IMR-90 (cell line): ENCODE data around the gene WNK4. TPM values are rescaled to one million over a fixed set of nuclear protein-coding genes. Genes with fewer than 3 reads are reported as not detected.

Experiments
- ATAC-seq: fragments of 200-7000 bp; cut with Tn5 transposase; 2 replicates; pipeline ENCODE4 v1.9.1; 2020; ENCODE audit warnings: low read depth, mild to moderate bottlenecking, moderate library complexity
- BruUV-seq: library from RNA; stranded (reverse); fragments of 400-500 nt; replicated peaks from 2 replicates; lab custom pipeline; 2021; lab: Mats Ljungman, UMichigan
- CTCF ChIA-PET: fragments of 300-600 bp; formaldehyde crosslinking; extraction: SDS; loops from one replicate; lab custom pipeline; 2021; ENCODE audit warnings: antibody characterized with exemption; lab: Yijun Ruan, JAX
- POLR2A ChIA-PET: fragments of 300-600 bp; sonication (Branson Sonifier 250); formaldehyde crosslinking; loops from one replicate; lab custom pipeline; 2022; ENCODE audit warnings: antibody characterized with exemption; ENCODE audit not compliant: unreplicated experiment; lab: Charles Lee
- DNase-seq: peaks from one replicate; pipeline ENCODE4 v3.0.0; 2013
- H2AFZ ChIP-seq: replicated peaks from 2 replicates; pipeline ENCODE3; 2013; ENCODE audit warnings: low read length, mild to moderate bottlenecking; ENCODE audit not compliant: poor library complexity
- H2AK5ac ChIP-seq: 2 replicates; pipeline ENCODE4 v1.6.1; 2013; ENCODE audit warnings: low read depth, low read length, inconsistent platforms
- H2AK9ac ChIP-seq: replicated peaks from 2 replicates; pipeline ENCODE3; 2013; ENCODE audit warnings: mild to moderate bottlenecking, low read depth, low read length, moderate library complexity; ENCODE audit not compliant: poor library complexity
- H2BK120ac ChIP-seq: 2 replicates; pipeline ENCODE4 v1.6.1; 2013; ENCODE audit warnings: low read depth, low read length, inconsistent platforms
- H2BK15ac ChIP-seq: 3 replicates; pipeline ENCODE4 v1.6.1; 2013; ENCODE audit warnings: low read depth, low read length, inconsistent platforms
- H2BK20ac ChIP-seq: 2 replicates; pipeline ENCODE4 v1.6.1; 2013; ENCODE audit warnings: low read depth, mild to moderate bottlenecking, inconsistent platforms, low read length, moderate library complexity
- H2BK5ac ChIP-seq: 2 replicates; pipeline ENCODE4 v1.6.1; 2013; ENCODE audit warnings: mild to moderate bottlenecking, low read depth, low read length, inconsistent platforms; ENCODE audit not compliant: poor library complexity, severe bottlenecking
- H3K14ac ChIP-seq: replicated peaks from 2 replicates; pipeline ENCODE4 v1.6.1; 2013; ENCODE audit warnings: low read depth, low read length, inconsistent platforms
- H3K18ac ChIP-seq: 2 replicates; pipeline ENCODE4 v1.6.1; 2013; ENCODE audit warnings: low read depth, low read length, control low read depth
- H3K23ac ChIP-seq: 2 replicates; pipeline ENCODE4 v1.6.1; 2013; ENCODE audit warnings: low read depth, low read length, inconsistent platforms
- H3K27ac ChIP-seq: 2 replicates; pipeline ENCODE4 v1.5.1; 2013; ENCODE audit warnings: mild to moderate bottlenecking, control low read depth, low read length; ENCODE audit not compliant: insufficient read depth
- H3K27me3 ChIP-seq: 2 replicates; pipeline ENCODE4 v1.6.1; 2013; ENCODE audit warnings: low read length; ENCODE audit not compliant: control insufficient read depth, insufficient read depth
- H3K36me3 ChIP-seq: 2 replicates; pipeline ENCODE4 v1.6.1; 2013; ENCODE audit warnings: low read length, mixed read lengths; ENCODE audit not compliant: control insufficient read depth, insufficient read depth
- H3K4ac ChIP-seq: 2 replicates; pipeline ENCODE4 v1.6.1; 2013; ENCODE audit warnings: low read depth, low read length, inconsistent platforms
- H3K4me1 ChIP-seq: 2 replicates; pipeline ENCODE4 v1.6.1; 2013; ENCODE audit warnings: low read length, mixed read lengths; ENCODE audit not compliant: control insufficient read depth, insufficient read depth
- H3K4me2 ChIP-seq: 2 replicates; pipeline ENCODE4 v1.6.1; 2013; ENCODE audit warnings: low read depth, mild to moderate bottlenecking, control low read depth, low read length, moderate library complexity
- H3K4me3 ChIP-seq: 2 replicates; pipeline ENCODE4 v1.5.1; 2013; ENCODE audit warnings: low read depth, mild to moderate bottlenecking, control low read depth, low read length, moderate library complexity; ENCODE audit not compliant: insufficient read depth
- H3K56ac ChIP-seq: 2 replicates; pipeline ENCODE4 v1.6.1; 2013; ENCODE audit warnings: low read length, inconsistent platforms; ENCODE audit not compliant: insufficient read depth; ENCODE audit errors: extremely low read depth
- H3K79me1 ChIP-seq, 2 experiments: 2 replicates each; pipeline ENCODE4 v1.6.1; 2013; ENCODE audit warnings: low read length in 2 of 2, inconsistent platforms in 1 of 2, low read depth in 1 of 2
- H3K9ac ChIP-seq: 2 replicates; pipeline ENCODE4 v1.6.1; 2013; ENCODE audit warnings: low read depth, low read length, control low read depth
- H3K9me1 ChIP-seq: 2 replicates; pipeline ENCODE4 v1.6.1; 2013; ENCODE audit warnings: low read length, inconsistent platforms; ENCODE audit not compliant: insufficient read depth
- H3K9me3 ChIP-seq: 2 replicates; pipeline ENCODE4 v1.6.1; 2013; ENCODE audit warnings: low read length; ENCODE audit not compliant: control insufficient read depth, insufficient read depth
- H4K20me1 ChIP-seq: 2 replicates; pipeline ENCODE4 v1.6.1; 2013; ENCODE audit warnings: low read length, inconsistent platforms; ENCODE audit not compliant: insufficient read depth
- H4K5ac ChIP-seq: 2 replicates; pipeline ENCODE4 v1.6.1; 2013; ENCODE audit warnings: mild to moderate bottlenecking, low read depth, low read length, control low read depth
- H4K8ac ChIP-seq, 2 experiments: 2 replicates each; pipeline ENCODE4 v1.6.1; 2013; ENCODE audit warnings: low read depth in 2 of 2, low read length in 2 of 2, control low read depth in 1 of 2, inconsistent platforms in 1 of 2
- H4K91ac ChIP-seq: 2 replicates; pipeline ENCODE4 v1.6.1; 2013; ENCODE audit warnings: low read depth, low read length, inconsistent platforms; ENCODE audit not compliant: insufficient read depth
- BHLHE40 ChIP-seq: fragments of 150-350 bp; IDR thresholded peaks from 2 replicates; pipeline ENCODE4 v1.6.1; 2016; ENCODE audit warnings: mild to moderate bottlenecking, low read depth, low read length
- CEBPB ChIP-seq: IDR thresholded peaks from 2 replicates; pipeline ENCODE4 v1.6.1; 2012; ENCODE audit warnings: low read depth, low read length, improper control_type of control experiment
- CHD1 ChIP-seq: IDR thresholded peaks from 2 replicates; pipeline ENCODE4 v1.6.1; 2012; ENCODE audit warnings: low read depth, low read length, improper control_type of control experiment
- CTCF ChIP-seq: conservative IDR thresholded peaks from 2 replicates; pipeline ENCODE4 v1.5.1; 2012; ENCODE audit warnings: mild to moderate bottlenecking, low read depth, low read length, improper control_type of control experiment
- ELK1 ChIP-seq: fragments of 150-350 bp; IDR thresholded peaks from 2 replicates; pipeline ENCODE4 v1.6.1; 2016; ENCODE audit warnings: low read depth, mild to moderate bottlenecking, low read length, moderate library complexity, borderline replicate concordance
- MAFK ChIP-seq: IDR thresholded peaks from 2 replicates; pipeline ENCODE4 v1.6.1; 2012; ENCODE audit warnings: low read depth, low read length, improper control_type of control experiment
- MXI1 ChIP-seq: IDR thresholded peaks from 2 replicates; pipeline ENCODE4 v1.6.1; 2012; ENCODE audit warnings: low read depth, mild to moderate bottlenecking, low read length, moderate library complexity, borderline replicate concordance
- NFE2L2 ChIP-seq: fragments of 150-350 bp; IDR thresholded peaks from 2 replicates; pipeline ENCODE4 v1.6.1; 2016; ENCODE audit warnings: low read depth, mild to moderate bottlenecking, low read length
- POLR2A ChIP-seq: IDR thresholded peaks from 2 replicates; pipeline ENCODE4 v1.6.1; 2012; ENCODE audit warnings: mild to moderate bottlenecking, low read depth, low read length
- RAD21 ChIP-seq: IDR thresholded peaks from 2 replicates; pipeline ENCODE4 v1.6.1; 2012; ENCODE audit warnings: low read length, improper control_type of control experiment
- RCOR1 ChIP-seq: IDR thresholded peaks from 2 replicates; pipeline ENCODE4 v1.6.1; 2012; ENCODE audit warnings: mild to moderate bottlenecking, low read length, improper control_type of control experiment; ENCODE audit not compliant: insufficient replicate concordance
- RFX5 ChIP-seq: IDR thresholded peaks from 2 replicates; pipeline ENCODE4 v1.8.0; 2012; ENCODE audit warnings: low read depth, mild to moderate bottlenecking, low read length, moderate library complexity
- SMC3 ChIP-seq: fragments of 150-350 bp; IDR thresholded peaks from 2 replicates; pipeline ENCODE4 v1.6.1; 2016; ENCODE audit warnings: low read depth, mild to moderate bottlenecking, antibody characterized with exemption, low read length, moderate library complexity
- WGBS, 2 experiments: methylation state at CpG; one replicate each; pipeline versions ENCODE4 v1.1.5 to v1.1.7; 2013; ENCODE audit warnings: missing lambda C conversion rate in 2 of 2; ENCODE audit not compliant: insufficient read length in 1 of 2; ENCODE audit errors: extremely low coverage in 2 of 2; 5-methylcytosine and 5-hydroxymethylcytosine counted together
- dilution Hi-C: fragments of 300-500 bp; cut with HindIII; formaldehyde crosslinking; loops from one replicate; pipeline ENCODE4 v1.14.3; 2018; ENCODE audit warnings: low sequenced_read_pairs; ENCODE audit not compliant: unreplicated experiment
- in situ Hi-C: fragments of 300-500 bp; cut with MboI; formaldehyde crosslinking; loops from 3 replicates; pipeline ENCODE4 v1.14.3; 2019; ENCODE audit warnings: low sequenced_read_pairs, inconsistent platforms, mixed read lengths
- intact Hi-C: fragments of 100-400 bp; cut with micrococcal nuclease; formaldehyde crosslinking; loops from 2 replicates; pipeline ENCODE4 v1.10.0; 2022
- polyA plus RNA-seq, 3 experiments: library from polyadenylated mRNA; depleted of rRNA; stranded (reverse); fragments of >200 nt; gene quantifications; 2 replicates each; pipeline ENCODE4 v1.2.3, GENCODE V29; 2012; ENCODE audit warnings: low replicate concordance in 1 of 3
- total RNA-seq: library from RNA; depleted of rRNA; stranded (reverse); fragments of >200 nt; gene quantifications from 2 replicates; pipeline ENCODE4 v1.2.3, GENCODE V29; 2012

WNK4 gene
- total and polyA plus RNA-seq, 2 of the 4 experiments (the other 2 are of a cell fraction) = 1.3 to 15.1 TPM

GRCh38 chr17:42806249-42806648 lies 25.8 kb downstream of the WNK4 start:
- no peak overlapping the region for H2AK9ac ChIP-seq
- BruUV-seq = no TSS peak
- no peaks in the 10 kb centered on the region for H3K9me3 ChIP-seq
- H3K56ac ChIP-seq = no peak overlapping the region
- TF ChIP-seq CEBPB = no peak
- no peak for TF ChIP-seq RCOR1
- TF ChIP-seq SMC3 = no peak
- no peak for TF ChIP-seq CHD1
- no peak for TF ChIP-seq RFX5
- TF ChIP-seq MXI1 = no peak
- TF ChIP-seq ELK1 = no peak
- TF ChIP-seq NFE2L2 = no peak
- TF ChIP-seq CTCF = no peak
- TF ChIP-seq POLR2A = no peak
- no peak for TF ChIP-seq RAD21
- no peak for TF ChIP-seq BHLHE40
- no peak for TF ChIP-seq MAFK
- dilution Hi-C loops = no loop called here
- no peak overlapping the region for H4K91ac ChIP-seq
- H3K4me3 ChIP-seq = no peak overlapping the region
- no peaks in the 10 kb centered on the region for H3K79me1 ChIP-seq
- H3K4me1 ChIP-seq = peaks cover 3% of the 10 kb centered on the region; the same call in 1 of the 2 replicates
- no peak overlapping the region for H2AFZ ChIP-seq
- H2BK15ac ChIP-seq = no peak overlapping the region
- peaks cover 2% of the 10 kb centered on the region for H3K36me3 ChIP-seq
- no CpG with 5 or more reads among the region's 1 CpG for WGBS, 2 experiments
- DNase-seq = no peak
- H3K27me3 ChIP-seq = no peaks in the 10 kb centered on the region
- no peak overlapping the region for H2BK5ac ChIP-seq
- H3K27ac ChIP-seq = no peak overlapping the region
- intact Hi-C loops = no loop called here
- ChIA-PET CTCF (no interaction called here), POLR2A (no interaction called here)
- no peaks in the 10 kb centered on the region for H4K20me1 ChIP-seq
- no peak for ATAC-seq
- H3K4ac ChIP-seq = no peak overlapping the region
- H2BK120ac ChIP-seq = no peak overlapping the region
- no peak overlapping the region for H3K18ac ChIP-seq
- H4K5ac ChIP-seq = no peak overlapping the region
- in situ Hi-C loops = no loop called here
- no peak overlapping the region for H3K23ac ChIP-seq
- no peak overlapping the region for H2BK20ac ChIP-seq
- H3K14ac ChIP-seq = no peak overlapping the region
- H2AK5ac ChIP-seq = no peak overlapping the region
- H4K8ac ChIP-seq = no peak overlapping the region
- H3K4me2 ChIP-seq = no peak overlapping the region
- H3K9me1 ChIP-seq = peaks cover 5% of the 10 kb centered on the region; the same call in 1 of the 2 replicates
- H3K9ac ChIP-seq = no peak overlapping the region
